GM12865 (cell line): Measurements from ENCODE around the gene ANXA2R.
"Not testable (repeated sequence)": the region's sequence is repeated elsewhere in the genome, so short reads cannot be mapped to it uniquely, and the experiment has no call there.

Experiments used
- DNase-seq: peaks from one replicate; pipeline ENCODE4 v3.0.0; 2010; ENCODE audit warnings: low read depth
- H3K4me3 ChIP-seq: 2 replicates; pipeline ENCODE4 v1.5.1; 2011; ENCODE audit warnings: mild to moderate bottlenecking, low read depth, low read length, control low read depth
- TF ChIP-seq, protein P1 (sequence below): IDR thresholded peaks from 2 replicates; pipeline ENCODE4 v1.5.1; 2011; ENCODE audit warnings: low read length, control low read depth, low read depth, inconsistent platforms; ENCODE audit not compliant: insufficient read depth; ENCODE audit errors: missing control alignments

The ANXA2R gene

DNA sequence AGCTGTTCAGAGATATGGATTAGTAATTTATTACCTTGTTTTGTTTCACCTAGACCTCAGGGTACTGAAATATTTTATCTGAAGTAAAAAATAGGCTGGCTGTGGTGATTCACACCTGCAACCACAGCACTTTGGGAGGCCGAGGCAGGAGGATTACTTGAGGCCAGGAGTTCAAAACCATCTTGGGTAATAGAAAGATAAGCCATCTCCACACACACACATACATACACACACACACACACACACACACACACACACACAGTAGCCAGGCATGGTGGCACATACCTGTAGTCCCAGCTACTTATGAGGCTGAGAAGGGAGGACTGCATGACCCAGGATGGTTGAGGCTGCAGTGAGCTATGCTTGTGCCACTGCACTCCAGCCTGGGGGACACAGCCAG is 3.7 kb downstream of the ANXA2R start:
- TF ChIP-seq, protein P1, sequence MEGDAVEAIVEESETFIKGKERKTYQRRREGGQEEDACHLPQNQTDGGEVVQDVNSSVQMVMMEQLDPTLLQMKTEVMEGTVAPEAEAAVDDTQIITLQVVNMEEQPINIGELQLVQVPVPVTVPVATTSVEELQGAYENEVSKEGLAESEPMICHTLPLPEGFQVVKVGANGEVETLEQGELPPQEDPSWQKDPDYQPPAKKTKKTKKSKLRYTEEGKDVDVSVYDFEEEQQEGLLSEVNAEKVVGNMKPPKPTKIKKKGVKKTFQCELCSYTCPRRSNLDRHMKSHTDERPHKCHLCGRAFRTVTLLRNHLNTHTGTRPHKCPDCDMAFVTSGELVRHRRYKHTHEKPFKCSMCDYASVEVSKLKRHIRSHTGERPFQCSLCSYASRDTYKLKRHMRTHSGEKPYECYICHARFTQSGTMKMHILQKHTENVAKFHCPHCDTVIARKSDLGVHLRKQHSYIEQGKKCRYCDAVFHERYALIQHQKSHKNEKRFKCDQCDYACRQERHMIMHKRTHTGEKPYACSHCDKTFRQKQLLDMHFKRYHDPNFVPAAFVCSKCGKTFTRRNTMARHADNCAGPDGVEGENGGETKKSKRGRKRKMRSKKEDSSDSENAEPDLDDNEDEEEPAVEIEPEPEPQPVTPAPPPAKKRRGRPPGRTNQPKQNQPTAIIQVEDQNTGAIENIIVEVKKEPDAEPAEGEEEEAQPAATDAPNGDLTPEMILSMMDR = no peak
- H3K4me3 ChIP-seq = no peak overlapping the region
- no peak for DNase-seq

GRCh38 chr5:43034591-43034968 is 5.5 kb downstream of the ANXA2R start:
- TF ChIP-seq, protein P1 = no peak
- no peak for DNase-seq
- H3K4me3 ChIP-seq = no peak overlapping the region

- TF ChIP-seq, protein P1 = no peak
Observed at GRCh38 chr5:43033841-43034590, 6.1 kb downstream of the ANXA2R start.

DNA sequence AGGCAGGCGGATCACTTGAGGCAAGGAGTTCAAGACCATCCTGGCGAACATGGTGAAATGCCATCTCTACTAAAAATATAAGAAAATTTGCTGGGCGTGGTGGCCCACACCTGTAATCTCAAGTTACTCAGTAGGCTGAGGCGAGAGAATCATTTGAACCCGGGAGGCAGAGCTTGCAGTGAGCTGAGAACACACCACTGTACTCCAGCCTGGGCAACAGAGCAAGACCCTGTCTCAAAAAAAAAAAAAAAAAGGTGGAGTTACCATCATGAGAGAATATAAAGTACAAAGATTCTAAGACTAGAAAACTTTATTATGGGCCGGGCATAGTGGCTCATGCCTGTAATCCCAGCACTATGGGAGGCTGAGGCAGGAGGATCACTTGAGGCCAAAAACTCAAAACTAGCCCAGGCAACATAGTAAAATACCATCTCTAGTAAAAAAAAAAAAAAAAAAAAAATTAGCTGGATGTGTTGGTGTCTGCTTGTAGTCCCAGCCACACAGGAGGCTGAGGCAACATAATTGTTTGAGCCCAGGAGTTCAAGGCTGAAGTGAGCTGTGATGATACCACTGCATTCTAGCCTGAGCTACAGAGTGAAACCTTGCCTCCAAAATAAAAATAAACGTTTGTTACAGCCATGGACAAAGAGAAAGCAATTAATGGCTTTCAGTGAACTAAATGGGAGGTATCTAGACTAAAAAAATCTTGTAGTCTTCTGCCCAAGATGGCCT is 12.9 kb downstream of the ANXA2R start:
- H3K4me3 ChIP-seq = no peak overlapping the region
- no peak for DNase-seq
- TF ChIP-seq, protein P1 = no peak

More at GRCh38 chr5:43033841-43034590, 6.1 kb downstream of the ANXA2R start:
- DNase-seq = no peak
- H3K4me3 ChIP-seq = no peak overlapping the region

DNA sequence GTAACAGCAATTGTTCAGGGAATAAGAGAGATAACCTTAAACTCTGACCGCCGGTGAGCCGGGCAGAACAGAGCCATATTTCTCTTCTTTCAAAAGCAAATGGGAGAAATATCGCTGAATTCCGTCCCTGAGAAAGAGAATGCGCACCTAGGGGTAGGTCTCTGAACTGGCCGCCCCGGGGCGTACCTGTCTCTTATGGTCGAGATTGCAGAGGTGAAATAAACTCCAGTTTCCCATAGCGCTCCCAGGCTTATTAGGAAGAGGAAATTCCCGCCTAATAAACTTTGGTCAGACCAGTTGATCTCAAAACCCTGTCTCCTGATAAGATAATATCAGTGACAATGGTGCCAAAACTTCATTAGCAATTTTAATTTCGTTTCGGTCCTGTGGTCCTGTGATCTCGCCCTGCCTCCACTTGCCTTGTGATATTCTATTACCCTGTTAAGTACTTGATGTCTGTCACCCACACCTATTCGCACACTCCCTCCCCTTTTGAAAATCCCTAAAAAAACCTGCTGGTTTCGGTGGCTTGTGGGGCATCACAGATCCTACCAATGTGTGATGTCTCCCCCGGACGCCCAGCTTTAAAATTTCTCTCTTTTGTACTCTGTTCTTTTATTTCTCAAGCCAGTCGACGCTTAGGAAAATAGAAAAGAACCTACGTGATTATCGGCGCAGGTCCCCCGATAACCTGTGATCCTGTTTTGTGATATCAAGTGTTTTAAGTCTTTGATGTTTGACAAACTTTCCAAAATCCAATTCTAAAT is 14.8 kb downstream of the ANXA2R start:
- not testable (repeated sequence) for DNase-seq, H3K4me3 ChIP-seq

DNA sequence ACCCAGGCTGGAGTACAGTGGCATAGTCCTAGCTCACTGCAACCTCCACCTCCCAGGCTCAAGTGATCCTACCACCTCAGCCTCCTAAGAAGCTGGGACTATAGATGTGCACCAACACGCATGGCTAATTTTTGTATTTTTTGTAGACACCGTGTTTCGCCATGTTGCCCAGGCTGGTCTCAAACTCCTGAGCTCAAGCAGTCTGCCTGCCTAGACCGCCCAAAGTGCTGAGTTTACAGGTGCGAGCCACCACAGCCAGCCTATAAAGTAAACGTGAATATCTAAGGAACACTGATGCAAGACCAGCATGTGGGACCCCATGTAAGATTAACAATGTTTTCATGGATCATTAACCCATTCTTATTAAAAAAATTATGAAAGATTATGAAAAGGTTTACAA is 15.9 kb downstream of the ANXA2R start:
- no peak overlapping the region for H3K4me3 ChIP-seq
- TF ChIP-seq, protein P1 = no peak
- DNase-seq = no peak

DNA sequence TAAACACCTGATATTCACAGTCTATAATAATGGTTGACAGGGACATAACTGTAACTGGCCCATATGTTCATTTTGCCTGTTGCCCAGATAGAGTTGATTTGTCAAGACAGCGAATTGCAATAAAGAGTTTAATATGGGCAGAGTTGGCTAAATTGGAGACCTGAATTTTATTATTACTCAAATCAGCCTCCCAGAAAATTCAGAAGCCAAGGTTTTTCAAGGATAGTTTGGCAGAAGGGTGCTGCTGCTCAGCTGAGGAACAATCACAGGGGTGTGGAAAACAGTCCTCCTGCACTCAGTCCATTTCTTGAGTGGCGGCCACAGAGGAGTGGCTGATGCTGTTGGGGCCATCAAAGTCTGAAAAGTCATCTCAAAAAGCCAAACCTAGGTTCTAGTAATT is 19.0 kb downstream of the ANXA2R start:
- DNase-seq = no peak
- H3K4me3 ChIP-seq = no peak overlapping the region
- TF ChIP-seq, protein P1 = no peak
